Activated T-cell treated with anti-CD3 and anti-CD28 coated beads, Interleukin-2, amount 50 U/mL, for 72 hours (primary cell): ENCODE data around the gene MFN2. TPM values are rescaled to one million over a fixed set of nuclear protein-coding genes. Genes with fewer than 3 reads are reported as not detected.
A peak's percentile ranks its signal among the peaks of the same experiment; 100 is the strongest.
"Not testable (repeated sequence)": the region's sequence is repeated elsewhere in the genome, so short reads cannot be mapped to it uniquely, and the experiment has no call there.

Experiments
- ATAC-seq, 2 donors: fragments of 150-1000 bp; cut with Tn5 transposase; replicated peaks in 1 of 2; 2 replicates each; pipeline ENCODE4 v1.10.0; 2021; ENCODE audit warnings: moderate library complexity in 2 of 2, mild to moderate bottlenecking in 1 of 2
- DNase-seq, 2 donors: peaks; one replicate each; pipeline ENCODE4 v3.0.0; 2021 to 2022; ENCODE audit warnings: mixed read lengths in 1 of 2
- H3K27ac Mint-ChIP-seq: one replicate; pipeline ENCODE4 v1.8.0; 2022; ENCODE audit warnings: mild to moderate bottlenecking, moderate library complexity, mixed read lengths
- H3K27me3 Mint-ChIP-seq: one replicate; pipeline ENCODE4 v1.8.0; 2022; ENCODE audit warnings: low read depth, mixed read lengths
- H3K36me3 Mint-ChIP-seq, 2 donors: one replicate each; pipeline ENCODE4 v1.8.0; 2022; ENCODE audit warnings: mixed read lengths in 2 of 2, mild to moderate bottlenecking in 1 of 2; ENCODE audit not compliant: insufficient read depth in 2 of 2
- H3K4me1 Mint-ChIP-seq: one replicate; pipeline ENCODE4 v1.8.0; 2022; ENCODE audit warnings: low read depth, mixed read lengths
- H3K4me3 Mint-ChIP-seq, 2 donors: one replicate each; pipeline ENCODE4 v1.8.0; 2022; ENCODE audit warnings: mild to moderate bottlenecking in 2 of 2, mixed read lengths in 2 of 2, moderate library complexity in 2 of 2
- H3K9me3 Mint-ChIP-seq, 2 donors: one replicate each; pipeline ENCODE4 v1.8.0; 2022; ENCODE audit warnings: mixed read lengths in 2 of 2
- total RNA-seq, 2 donors: library from RNA; stranded (reverse); gene quantifications; one replicate each; pipeline ENCODE4 v1.2.3, GENCODE V29; 2022

MFN2 gene
- total RNA-seq, 2 donors from 2014 or later: 54.8 to 66.1 TPM

- not testable (repeated sequence) for H3K27me3 Mint-ChIP-seq, H3K27ac Mint-ChIP-seq, H3K9me3 Mint-ChIP-seq, ATAC-seq, H3K36me3 Mint-ChIP-seq, DNase-seq
- Mint-ChIP-seq H3K4me3 (peak overlapping the region; percentile 46 to 54), H3K4me1 (peaks cover 51% of the 10 kb centered on the region)
Observed at GRCh38 chr1:12039824-12040456, 59.7 kb downstream of the MFN2 start.

GRCh38 chr1:12040457-12041051 is 60.3 kb downstream of the MFN2 start:
- peaks cover 49% of the 10 kb centered on the region for H3K4me1 Mint-ChIP-seq
- ATAC-seq (peak; percentile 89 to 90), DNase-seq (peak in 1 of 2 donors; percentile 59)
- peaks cover 8% of the 10 kb centered on the region for H3K27me3 Mint-ChIP-seq
- H3K27ac Mint-ChIP-seq: peak overlapping the region; percentile 16
- no peaks in the 10 kb centered on the region for H3K36me3 Mint-ChIP-seq
- no peaks in the 10 kb centered on the region for H3K9me3 Mint-ChIP-seq
- peak overlapping the region; percentile 46 to 54 for H3K4me3 Mint-ChIP-seq

GRCh38 chr1:12044187-12044877 is 64.1 kb downstream of the MFN2 start:
- not testable (repeated sequence) for H3K27ac Mint-ChIP-seq, H3K9me3 Mint-ChIP-seq, H3K27me3 Mint-ChIP-seq, H3K36me3 Mint-ChIP-seq
- peaks cover 30% of the 10 kb centered on the region for H3K4me1 Mint-ChIP-seq
- peak overlapping the region; percentile 4 to 57 for H3K4me3 Mint-ChIP-seq
- DNase-seq: peak; percentile 46 to 52
- peak in 1 of 2 donors; percentile 38 for ATAC-seq

GRCh38 chr1:12046749-12047119 is 66.5 kb downstream of the MFN2 start:
- Mint-ChIP-seq H3K27ac (no peak overlapping the region), H3K27me3 (peaks cover 10% of the 10 kb centered on the region), H3K4me1 (peaks cover 11% of the 10 kb centered on the region), H3K36me3 (no peaks in the 10 kb centered on the region), H3K9me3 (no peaks in the 10 kb centered on the region), H3K4me3 (no peak overlapping the region)
- DNase-seq: no peak
- no peak for ATAC-seq

- no peaks in the 10 kb centered on the region for H3K9me3 Mint-ChIP-seq
- ATAC-seq (peak; percentile 73 to 81), DNase-seq (peak; percentile 83)
- no peak overlapping the region for H3K27ac Mint-ChIP-seq
- no peaks in the 10 kb centered on the region for H3K36me3 Mint-ChIP-seq
- H3K4me3 Mint-ChIP-seq: no peak overlapping the region
- H3K27me3 Mint-ChIP-seq: peaks cover 10% of the 10 kb centered on the region
- peaks cover 11% of the 10 kb centered on the region for H3K4me1 Mint-ChIP-seq
Observed at GRCh38 chr1:12047120-12047876, 67.1 kb downstream of the MFN2 start.

GRCh38 chr1:12048372-12048771 is 68.1 kb downstream of the MFN2 start:
- Mint-ChIP-seq H3K9me3 (no peaks in the 10 kb centered on the region), H3K4me3 (peak overlapping the region in 1 of 2 donors; percentile 38), H3K4me1 (peaks cover 22% of the 10 kb centered on the region), H3K36me3 (no peaks in the 10 kb centered on the region), H3K27me3 (peaks cover 10% of the 10 kb centered on the region), H3K27ac (no peak overlapping the region)
- ATAC-seq: no peak
- DNase-seq: no peak

GRCh38 chr1:12049616-12050015 is 69.4 kb downstream of the MFN2 start:
- Mint-ChIP-seq H3K4me3 (no peak overlapping the region), H3K27me3 (peaks cover 10% of the 10 kb centered on the region), H3K36me3 (no peaks in the 10 kb centered on the region), H3K9me3 (no peaks in the 10 kb centered on the region), H3K4me1 (peaks cover 34% of the 10 kb centered on the region), H3K27ac (no peak overlapping the region)
- no peak for ATAC-seq
- no peak for DNase-seq

GRCh38 chr1:12051361-12051760 is 71.1 kb downstream of the MFN2 start:
- no peak for DNase-seq
- Mint-ChIP-seq H3K36me3 (peaks cover under 1 to 2% of the 10 kb centered on the region in 2 donors), H3K4me1 (peaks cover 48% of the 10 kb centered on the region), H3K27ac (no peak overlapping the region), H3K27me3 (no peaks in the 10 kb centered on the region), H3K4me3 (peak overlapping the region in 1 of 2 donors; percentile 58), H3K9me3 (no peaks in the 10 kb centered on the region)
- ATAC-seq: no peak

GRCh38 chr1:12052008-12052573 is 71.8 kb downstream of the MFN2 start:
- Mint-ChIP-seq H3K4me3 (peak overlapping the region; percentile 58 to 76), H3K27ac (peak overlapping the region; percentile 69), H3K36me3 (peaks cover 2% of the 10 kb centered on the region in 2 donors), H3K9me3 (no peaks in the 10 kb centered on the region), H3K4me1 (peaks cover 55% of the 10 kb centered on the region), H3K27me3 (no peaks in the 10 kb centered on the region)
- DNase-seq: peak; percentile 62 to 78
- ATAC-seq: peak; percentile 19 to 45

- Mint-ChIP-seq H3K9me3 (no peaks in the 10 kb centered on the region), H3K27me3 (no peaks in the 10 kb centered on the region), H3K4me1 (peaks cover 66% of the 10 kb centered on the region), H3K4me3 (peak overlapping the region; percentile 60 to 77), H3K27ac (no peak overlapping the region), H3K36me3 (peaks cover 2 to 5% of the 10 kb centered on the region in 2 donors)
- no peak for ATAC-seq
- no peak for DNase-seq
Observed at GRCh38 chr1:12052997-12053686, 72.9 kb downstream of the MFN2 start.

GRCh38 chr1:12053752-12054548 is 73.7 kb downstream of the MFN2 start:
- Mint-ChIP-seq H3K27ac (peak overlapping the region; percentile 24), H3K9me3 (no peaks in the 10 kb centered on the region), H3K27me3 (no peaks in the 10 kb centered on the region), H3K4me3 (peak overlapping the region; percentile 64 to 75), H3K4me1 (peaks cover 74% of the 10 kb centered on the region), H3K36me3 (peaks cover 2 to 7% of the 10 kb centered on the region in 2 donors)
- DNase-seq: peak; percentile 59 to 69
- peak; percentile 49 to 61 for ATAC-seq

- Mint-ChIP-seq H3K4me1 (peaks cover 87% of the 10 kb centered on the region), H3K4me3 (peak overlapping the region in 1 of 2 donors; percentile 75), H3K9me3 (no peaks in the 10 kb centered on the region), H3K27ac (no peak overlapping the region), H3K27me3 (no peaks in the 10 kb centered on the region), H3K36me3 (peaks cover 4 to 7% of the 10 kb centered on the region in 2 donors)
- ATAC-seq (no peak), DNase-seq (no peak)
Observed at GRCh38 chr1:12055259-12055658, 75.0 kb downstream of the MFN2 start.
